ENCODE data around the gene JAKMIP2. TPM values are rescaled to one million over a fixed set of nuclear protein-coding genes. Genes with fewer than 3 reads are reported as not detected.
A peak's percentile ranks its signal among the peaks of the same experiment; 100 is the strongest.

JAKMIP2 gene
- total RNA-seq, 1 experiment from 2014 or later: 10.9 TPM

- Mint-ChIP-seq H3K9me3 (no peaks in the 10 kb centered on the region), H3K36me3 (peaks cover 21% of the 10 kb centered on the region), H3K4me3 (no peak overlapping the region), H3K27ac (no peak overlapping the region), H3K4me1 (peaks cover 6% of the 10 kb centered on the region; the same call in 1 of the 2 replicates), H3K27me3 (ENCODE audit: low read depth) (no peaks in the 10 kb centered on the region)
- ChIA-PET CTCF (interaction anchor here (1.3 kb wide), 1 partner anchor 11 kb away, joined by 3 read pairs; no protein-coding TSS in a partner anchor), POLR2A (no interaction called here)
- ATAC-seq (peak; percentile 76), DNase-seq (ENCODE audit: low spot score) (no peak)
- TF ChIP-seq USF2 (CRISPR knock-in tag; IDR thresholded peaks at IDR 0.05) (peak; percentile 51), ATF2 (CRISPR knock-in tag; IDR thresholded peaks at IDR 0.05; ENCODE audit: borderline replicate concordance, low read depth) (no peak), FOXP1 (CRISPR knock-in tag; IDR thresholded peaks at IDR 0.05; ENCODE audit: borderline replicate concordance) (no peak)
These were observed 114.1 kb downstream of the JAKMIP2 start for GRCh38 chr5:147668385-147668784.

- Mint-ChIP-seq H3K27ac (no peak overlapping the region; the same call in 1 of the 2 replicates), H3K4me1 (peaks cover 6% of the 10 kb centered on the region; the same call in 1 of the 2 replicates), H3K4me3 (no peak overlapping the region), H3K9me3 (no peaks in the 10 kb centered on the region), H3K27me3 (ENCODE audit: low read depth) (no peaks in the 10 kb centered on the region), H3K36me3 (peaks cover 30% of the 10 kb centered on the region)
- ChIA-PET POLR2A (no interaction called here), CTCF (no interaction called here)
- no peak for TF ChIP-seq ZBTB21 (CRISPR knock-in tag; IDR thresholded peaks at IDR 0.05; ENCODE audit: borderline replicate concordance)
- no peak for TF ChIP-seq AFF4 (CRISPR knock-in tag; IDR thresholded peaks at IDR 0.05; ENCODE audit: borderline replicate concordance)
- TF ChIP-seq ZNF219 (CRISPR knock-in tag; IDR thresholded peaks at IDR 0.05; ENCODE audit: borderline replicate concordance): no peak
- TF ChIP-seq ARID4B (CRISPR knock-in tag; IDR thresholded peaks at IDR 0.05; ENCODE audit: borderline replicate concordance): no peak
- TF ChIP-seq ZNF396 (CRISPR knock-in tag; IDR thresholded peaks at IDR 0.05; ENCODE audit: borderline replicate concordance): no peak
- no peak for TF ChIP-seq NFATC4 (CRISPR knock-in tag; IDR thresholded peaks at IDR 0.05)
- ATAC-seq (no peak), DNase-seq (ENCODE audit: low spot score) (no peak)
These were observed 115.2 kb downstream of the JAKMIP2 start for GRCh38 chr5:147667363-147667762.

GRCh38 chr5:147666419-147666818 is 116.1 kb downstream of the JAKMIP2 start:
- Mint-ChIP-seq H3K27ac (no peak overlapping the region), H3K9me3 (no peaks in the 10 kb centered on the region), H3K27me3 (ENCODE audit: low read depth) (no peaks in the 10 kb centered on the region), H3K4me1 (peaks cover 6% of the 10 kb centered on the region; the same call in 1 of the 2 replicates), H3K4me3 (no peak overlapping the region), H3K36me3 (peaks cover 32% of the 10 kb centered on the region)
- ChIA-PET POLR2A (no interaction called here), CTCF (interaction anchor here (0.6 kb wide), 1 partner anchor 39 kb away, joined by 4 read pairs; no protein-coding TSS in a partner anchor)
- no peak for DNase-seq (ENCODE audit: low spot score)
- ATAC-seq: no peak
- TF ChIP-seq ZNF423 (CRISPR knock-in tag; IDR thresholded peaks at IDR 0.05) (no peak), ATF6 (CRISPR knock-in tag; IDR thresholded peaks at IDR 0.05) (no peak), ZNF532 (CRISPR knock-in tag; IDR thresholded peaks at IDR 0.05; ENCODE audit: borderline replicate concordance) (no peak), TEAD4 (CRISPR knock-in tag; IDR thresholded peaks at IDR 0.05) (no peak)
